ENCODE measurements around the gene TENT4B.
"Not testable (repeated sequence)": the region's sequence is repeated elsewhere in the genome, so short reads cannot be mapped to it uniquely, and the experiment has no call there.

Gene TENT4B

GRCh38 chr16:50155925-50156324 lies 2.8 kb downstream of the TENT4B start:
- no peak for DNase-seq

- peak; percentile 13 for DNase-seq
Measured at GRCh38 chr16:50156590-50156989, 3.5 kb downstream of the TENT4B start.

GRCh38 chr16:50160495-50161164 lies 7.5 kb downstream of the TENT4B start:
- DNase-seq: peak; percentile 27

GRCh38 chr16:50161950-50162349 lies 8.8 kb downstream of the TENT4B start:
- DNase-seq: no peak

GRCh38 chr16:50165473-50165872 lies 12.4 kb downstream of the TENT4B start:
- DNase-seq: no peak

GRCh38 chr16:50166511-50167500 lies 13.7 kb downstream of the TENT4B start:
- no peak for DNase-seq

GRCh38 chr16:50167556-50167955 lies 14.4 kb downstream of the TENT4B start:
- DNase-seq: no peak

GRCh38 chr16:50169555-50170096 lies 16.5 kb downstream of the TENT4B start:
- no peak for DNase-seq

GRCh38 chr16:50171773-50172172 lies 18.7 kb downstream of the TENT4B start:
- DNase-seq: not testable (repeated sequence)

GRCh38 chr16:50172195-50172922 lies 19.3 kb downstream of the TENT4B start:
- DNase-seq: no peak

GRCh38 chr16:50173316-50173715 lies 20.2 kb downstream of the TENT4B start:
- DNase-seq: no peak

- no peak for DNase-seq
Measured at GRCh38 chr16:50178491-50178941, 25.4 kb downstream of the TENT4B start.

GRCh38 chr16:50182441-50182840 lies 29.3 kb downstream of the TENT4B start:
- DNase-seq: no peak

- DNase-seq: no peak
Measured at GRCh38 chr16:50183316-50183715, 30.2 kb downstream of the TENT4B start.

GRCh38 chr16:50185005-50185505 lies 31.9 kb downstream of the TENT4B start:
- no peak for DNase-seq

- no peak for DNase-seq
Measured at GRCh38 chr16:50188619-50189136, 35.6 kb downstream of the TENT4B start.

- DNase-seq: no peak
Measured at GRCh38 chr16:50190292-50190691, 37.2 kb downstream of the TENT4B start.

- DNase-seq: no peak
Measured at GRCh38 chr16:50192386-50193050, 39.4 kb downstream of the TENT4B start.

GRCh38 chr16:50193594-50193993 lies 40.5 kb downstream of the TENT4B start:
- DNase-seq: peak; percentile 61

- no peak for DNase-seq
Measured at GRCh38 chr16:50195276-50195675, 42.2 kb downstream of the TENT4B start.

GRCh38 chr16:50195756-50196155 lies 42.6 kb downstream of the TENT4B start:
- DNase-seq: no peak

GRCh38 chr16:50197582-50197981 lies 44.5 kb downstream of the TENT4B start:
- no peak for DNase-seq
